ENCODE results near the gene C19orf12.

DNA sequence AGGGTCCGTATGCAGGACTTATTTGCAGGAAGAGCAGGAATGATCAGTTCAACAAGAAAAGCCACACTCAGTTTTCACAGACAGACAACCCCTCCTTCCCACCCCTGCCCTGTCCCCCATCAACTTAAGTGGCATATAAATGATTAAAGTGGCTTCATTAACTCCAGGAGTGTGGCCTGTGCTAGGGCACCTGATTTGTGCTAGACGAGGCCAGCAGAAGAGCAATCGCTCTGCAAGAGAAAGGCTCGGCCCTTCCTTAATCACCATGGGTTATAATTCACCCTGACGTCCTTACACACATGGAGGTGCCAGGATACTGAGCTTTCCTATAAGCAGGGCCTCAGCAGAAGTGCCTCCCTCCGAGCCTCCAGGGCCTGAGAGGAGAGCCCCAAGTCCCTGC lies 14.6 kb downstream of the C19orf12 start:
- TF ChIP-seq, protein P1, sequence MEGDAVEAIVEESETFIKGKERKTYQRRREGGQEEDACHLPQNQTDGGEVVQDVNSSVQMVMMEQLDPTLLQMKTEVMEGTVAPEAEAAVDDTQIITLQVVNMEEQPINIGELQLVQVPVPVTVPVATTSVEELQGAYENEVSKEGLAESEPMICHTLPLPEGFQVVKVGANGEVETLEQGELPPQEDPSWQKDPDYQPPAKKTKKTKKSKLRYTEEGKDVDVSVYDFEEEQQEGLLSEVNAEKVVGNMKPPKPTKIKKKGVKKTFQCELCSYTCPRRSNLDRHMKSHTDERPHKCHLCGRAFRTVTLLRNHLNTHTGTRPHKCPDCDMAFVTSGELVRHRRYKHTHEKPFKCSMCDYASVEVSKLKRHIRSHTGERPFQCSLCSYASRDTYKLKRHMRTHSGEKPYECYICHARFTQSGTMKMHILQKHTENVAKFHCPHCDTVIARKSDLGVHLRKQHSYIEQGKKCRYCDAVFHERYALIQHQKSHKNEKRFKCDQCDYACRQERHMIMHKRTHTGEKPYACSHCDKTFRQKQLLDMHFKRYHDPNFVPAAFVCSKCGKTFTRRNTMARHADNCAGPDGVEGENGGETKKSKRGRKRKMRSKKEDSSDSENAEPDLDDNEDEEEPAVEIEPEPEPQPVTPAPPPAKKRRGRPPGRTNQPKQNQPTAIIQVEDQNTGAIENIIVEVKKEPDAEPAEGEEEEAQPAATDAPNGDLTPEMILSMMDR (IDR thresholded peaks at IDR 0.05), result no peak
- no peak for TF ChIP-seq ZFX (IDR thresholded peaks at IDR 0.05; ENCODE audit: borderline replicate concordance)

All from 22Rv1 (cell line).